Central memory CD8-positive, alpha-beta T cell (primary cell): Measurements from ENCODE around the gene HSPH1.
"Not testable (repeated sequence)": the region's sequence is repeated elsewhere in the genome, so short reads cannot be mapped to it uniquely, and the experiment has no call there.

Experiments used
- ATAC-seq: fragments of 150-1000 bp; cut with Tn5 transposase; replicated peaks from 2 replicates; pipeline ENCODE4 v1.10.0; 2022; ENCODE audit warnings: mild to moderate bottlenecking, moderate FRiP score, moderate number of reproducible peaks; ENCODE audit not compliant: poor library complexity, severe bottlenecking; ENCODE audit errors: extremely low read depth
- DNase-seq, 2 donors: peaks; one replicate each; pipeline ENCODE4 v3.0.0; 2021; ENCODE audit warnings: low spot score in 2 of 2
- H3K27ac Mint-ChIP-seq: one replicate; pipeline ENCODE4 v1.8.0; 2022; ENCODE audit warnings: low read depth, mild to moderate bottlenecking, moderate library complexity, mixed read lengths
- H3K27me3 Mint-ChIP-seq: one replicate; pipeline ENCODE4 v1.8.0; 2022; ENCODE audit warnings: mixed read lengths
- H3K36me3 Mint-ChIP-seq: one replicate; pipeline ENCODE4 v1.8.0; 2022; ENCODE audit warnings: mild to moderate bottlenecking, moderate library complexity, mixed read lengths; ENCODE audit not compliant: insufficient read depth
- H3K4me1 Mint-ChIP-seq: one replicate; pipeline ENCODE4 v1.8.0; 2022; ENCODE audit warnings: mixed read lengths
- H3K4me3 Mint-ChIP-seq: one replicate; pipeline ENCODE4 v1.8.0; 2022; ENCODE audit warnings: mild to moderate bottlenecking, moderate library complexity, mixed read lengths
- H3K9me3 Mint-ChIP-seq: one replicate; pipeline ENCODE4 v1.8.0; 2022; ENCODE audit warnings: mixed read lengths

Gene HSPH1

GRCh38 chr13:31196992-31197391 lies 35.3 kb upstream of the HSPH1 start:
- peaks cover 7% of the 10 kb centered on the region for H3K27me3 Mint-ChIP-seq

GRCh38 chr13:31195616-31196015 lies 33.9 kb upstream of the HSPH1 start:
- Mint-ChIP-seq H3K27me3 (peaks cover 11% of the 10 kb centered on the region), H3K4me3 (no peak overlapping the region), H3K9me3 (no peaks in the 10 kb centered on the region), H3K27ac (no peak overlapping the region), H3K36me3 (peaks cover 5% of the 10 kb centered on the region), H3K4me1 (no peaks in the 10 kb centered on the region)
- DNase-seq (no peak), ATAC-seq (no peak)

More at GRCh38 chr13:31196992-31197391, 35.3 kb upstream of the HSPH1 start:
- no peaks in the 10 kb centered on the region for H3K9me3 Mint-ChIP-seq
- no peak overlapping the region for H3K27ac Mint-ChIP-seq
- H3K4me1 Mint-ChIP-seq: peaks cover 7% of the 10 kb centered on the region
- no peak for DNase-seq
- H3K36me3 Mint-ChIP-seq: peaks cover 7% of the 10 kb centered on the region
- no peak overlapping the region for H3K4me3 Mint-ChIP-seq
- ATAC-seq: no peak

- Mint-ChIP-seq H3K27me3 (peaks cover 27% of the 10 kb centered on the region), H3K9me3 (no peaks in the 10 kb centered on the region), H3K4me3 (no peak overlapping the region), H3K27ac (no peak overlapping the region), H3K4me1 (no peaks in the 10 kb centered on the region), H3K36me3 (no peaks in the 10 kb centered on the region)
- ATAC-seq (no peak), DNase-seq (no peak)
These were observed 30.6 kb upstream of the HSPH1 start for GRCh38 chr13:31192306-31192705.

- no peak overlapping the region for H3K4me3 Mint-ChIP-seq
- ATAC-seq: no peak
- no peak overlapping the region for H3K27ac Mint-ChIP-seq
- DNase-seq: no peak
- no peaks in the 10 kb centered on the region for H3K9me3 Mint-ChIP-seq
- H3K36me3 Mint-ChIP-seq: no peaks in the 10 kb centered on the region
- H3K4me1 Mint-ChIP-seq: no peaks in the 10 kb centered on the region
- peaks cover 27% of the 10 kb centered on the region for H3K27me3 Mint-ChIP-seq
These were observed 30.0 kb upstream of the HSPH1 start for GRCh38 chr13:31191748-31192147.

DNA sequence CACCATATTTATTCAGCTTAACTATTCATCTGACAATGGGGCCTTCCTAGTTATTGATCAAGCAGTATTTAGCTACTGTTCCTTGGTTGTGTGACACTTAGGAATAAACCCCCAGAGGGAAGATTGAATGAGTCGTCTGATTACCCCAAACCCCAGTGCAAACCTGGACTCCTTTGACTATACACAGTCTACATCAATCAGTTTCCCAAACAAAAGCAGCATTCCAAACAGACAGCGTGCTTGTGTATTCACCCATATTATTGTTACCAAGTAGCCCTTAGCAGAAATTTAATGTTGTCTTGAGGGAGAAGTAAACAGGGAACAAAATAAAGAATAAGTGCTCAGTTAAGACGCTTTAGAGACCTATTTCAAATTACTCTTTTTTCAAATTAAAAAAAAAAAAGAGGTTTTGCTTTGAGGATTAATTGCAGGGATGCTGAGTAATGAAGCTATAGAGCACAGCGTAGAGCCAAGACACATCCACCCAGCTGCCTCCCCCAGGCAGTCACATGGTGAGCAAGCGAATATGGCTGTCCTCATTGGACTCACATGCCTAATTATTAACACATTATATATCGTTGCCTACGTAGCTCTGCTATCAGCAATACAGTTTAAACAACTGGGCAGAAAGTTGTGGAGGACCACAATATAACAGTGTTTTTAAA lies 23.4 kb upstream of the HSPH1 start:
- no peak for DNase-seq
- no peak for ATAC-seq
- Mint-ChIP-seq H3K4me1 (no peaks in the 10 kb centered on the region), H3K27ac (no peak overlapping the region), H3K36me3 (no peaks in the 10 kb centered on the region), H3K4me3 (no peak overlapping the region), H3K27me3 (peaks cover 28% of the 10 kb centered on the region), H3K9me3 (no peaks in the 10 kb centered on the region)

GRCh38 chr13:31184451-31184850 lies 22.7 kb upstream of the HSPH1 start:
- H3K27me3 Mint-ChIP-seq: peaks cover 22% of the 10 kb centered on the region
- no peak overlapping the region for H3K27ac Mint-ChIP-seq
- DNase-seq (no peak), ATAC-seq (no peak)
- no peaks in the 10 kb centered on the region for H3K9me3 Mint-ChIP-seq
- H3K4me3 Mint-ChIP-seq: no peak overlapping the region
- no peaks in the 10 kb centered on the region for H3K36me3 Mint-ChIP-seq
- H3K4me1 Mint-ChIP-seq: no peaks in the 10 kb centered on the region

DNA sequence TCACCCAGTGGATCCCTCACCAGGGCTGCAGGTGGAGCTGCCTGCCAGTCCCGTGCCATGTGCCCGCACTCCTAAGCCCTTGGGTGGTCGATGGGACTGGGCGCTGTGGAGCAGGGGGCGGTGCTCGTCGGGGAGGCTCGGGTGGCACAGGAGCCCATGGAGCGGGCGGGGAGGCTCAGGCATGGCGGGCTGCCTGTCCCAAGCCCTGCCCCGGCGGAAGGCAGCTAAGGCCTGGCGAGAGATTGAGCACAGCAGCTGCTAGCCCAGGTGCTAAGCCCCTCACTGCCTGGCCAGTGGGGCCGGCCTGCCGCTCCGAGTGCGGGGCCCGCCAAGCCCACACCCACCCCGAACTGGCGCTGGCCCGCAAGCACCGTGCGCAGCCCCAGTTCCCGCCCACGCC lies 21.3 kb upstream of the HSPH1 start:
- Mint-ChIP-seq H3K27me3 (peaks cover 17% of the 10 kb centered on the region), H3K27ac (no peak overlapping the region)
- no peak for ATAC-seq

DNA sequence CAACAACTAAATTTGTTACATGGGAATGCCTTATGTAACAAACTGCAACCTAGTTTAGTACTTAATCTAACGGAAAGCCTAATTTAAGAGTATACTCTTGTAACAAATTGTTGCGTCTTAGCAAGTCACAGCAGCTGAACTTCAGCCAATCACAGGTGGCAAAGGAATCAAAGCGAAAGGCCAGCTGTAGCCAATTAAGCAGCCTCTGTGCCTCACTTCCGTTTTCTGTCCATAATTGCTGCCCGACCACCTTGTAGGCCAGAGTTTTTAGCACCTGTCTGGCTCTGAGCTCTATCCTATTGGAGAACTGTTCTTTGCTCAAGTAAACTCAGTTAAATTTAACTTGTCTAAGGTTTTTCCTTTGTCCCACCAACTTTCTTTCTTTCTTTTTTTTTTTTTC lies 18.1 kb upstream of the HSPH1 start:
- H3K36me3 Mint-ChIP-seq: no peaks in the 10 kb centered on the region
- no peaks in the 10 kb centered on the region for H3K4me1 Mint-ChIP-seq
- H3K9me3 Mint-ChIP-seq: peaks cover 4% of the 10 kb centered on the region
- no peak overlapping the region for H3K27ac Mint-ChIP-seq
- no peak overlapping the region for H3K4me3 Mint-ChIP-seq
- no peak for DNase-seq
- H3K27me3 Mint-ChIP-seq: peaks cover 8% of the 10 kb centered on the region
- no peak for ATAC-seq

More for the DNA sequence above, 21.3 kb upstream of the HSPH1 start:
- H3K36me3 Mint-ChIP-seq: no peaks in the 10 kb centered on the region
- no peak overlapping the region for H3K4me3 Mint-ChIP-seq
- no peaks in the 10 kb centered on the region for H3K4me1 Mint-ChIP-seq
- H3K9me3 Mint-ChIP-seq: no peaks in the 10 kb centered on the region
- DNase-seq: no peak

DNA sequence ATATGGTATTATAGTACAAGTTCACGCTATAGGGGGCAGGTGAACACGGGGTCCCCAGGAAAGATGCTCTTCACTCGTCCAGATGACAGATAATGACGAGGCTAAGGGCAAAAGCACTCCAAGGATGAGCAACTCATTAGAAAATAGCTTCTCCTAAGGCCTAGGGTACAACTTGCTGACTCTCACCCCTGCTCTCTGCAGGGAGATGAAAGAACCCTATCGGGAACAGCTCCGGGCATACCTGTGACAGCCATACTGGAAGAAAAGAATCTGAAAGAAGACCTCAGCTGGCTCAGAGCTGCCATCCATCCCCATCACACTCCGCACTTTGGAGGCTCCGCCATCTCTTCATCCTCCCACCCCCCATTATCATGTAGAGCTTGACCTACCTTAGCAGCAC lies 17.5 kb upstream of the HSPH1 start:
- H3K9me3 Mint-ChIP-seq: peaks cover 4% of the 10 kb centered on the region
- no peak overlapping the region for H3K27ac Mint-ChIP-seq
- H3K4me3 Mint-ChIP-seq: no peak overlapping the region
- H3K36me3 Mint-ChIP-seq: no peaks in the 10 kb centered on the region
- DNase-seq (no peak), ATAC-seq (no peak)
- no peaks in the 10 kb centered on the region for H3K4me1 Mint-ChIP-seq
- peaks cover 9% of the 10 kb centered on the region for H3K27me3 Mint-ChIP-seq

- peaks cover 22% of the 10 kb centered on the region for H3K27me3 Mint-ChIP-seq
- H3K4me1 Mint-ChIP-seq, H3K27ac Mint-ChIP-seq, DNase-seq, H3K4me3 Mint-ChIP-seq, ATAC-seq, H3K9me3 Mint-ChIP-seq, H3K36me3 Mint-ChIP-seq: not testable (repeated sequence)
These were observed 16.2 kb upstream of the HSPH1 start for GRCh38 chr13:31177813-31178495.

DNA sequence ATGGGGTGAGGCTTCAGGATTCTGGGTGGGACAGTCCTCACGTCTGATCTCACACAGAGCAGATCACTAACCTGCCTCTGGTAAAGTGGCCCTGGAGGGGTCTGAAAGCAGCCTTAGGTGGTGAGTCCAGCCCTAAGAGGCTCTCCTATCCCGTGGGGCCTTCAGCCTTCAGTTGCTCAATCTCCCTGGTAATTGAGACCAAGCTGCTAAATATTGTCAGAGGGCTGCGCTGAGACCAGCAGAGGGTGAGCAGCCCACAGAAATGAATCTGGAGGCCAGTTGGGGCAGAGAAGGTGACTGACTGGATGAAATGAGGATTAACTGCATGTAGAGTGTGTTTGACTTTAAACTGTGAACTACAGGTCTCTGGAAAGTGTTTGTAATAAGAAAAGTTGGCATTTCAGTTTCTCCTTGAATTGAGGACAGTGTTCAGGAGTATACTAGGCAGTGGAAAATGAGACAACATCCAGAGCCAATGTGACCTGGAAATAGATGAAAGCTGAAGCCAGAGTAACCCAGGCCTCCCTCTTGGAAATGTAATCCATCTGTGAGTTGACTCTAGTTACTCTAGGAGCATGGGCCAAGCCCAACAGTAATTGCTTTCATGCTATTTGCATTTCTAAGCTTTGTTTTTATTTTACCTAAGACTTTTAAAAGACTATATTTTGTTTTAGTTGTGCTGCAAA lies 14.3 kb upstream of the HSPH1 start:
- no peak overlapping the region for H3K27ac Mint-ChIP-seq
- ATAC-seq (no peak), DNase-seq (no peak)
- H3K9me3 Mint-ChIP-seq: peaks cover 4% of the 10 kb centered on the region
- no peaks in the 10 kb centered on the region for H3K36me3 Mint-ChIP-seq
- peaks cover 27% of the 10 kb centered on the region for H3K27me3 Mint-ChIP-seq
- no peaks in the 10 kb centered on the region for H3K4me1 Mint-ChIP-seq
- H3K4me3 Mint-ChIP-seq: no peak overlapping the region

GRCh38 chr13:31174018-31174417 lies 12.3 kb upstream of the HSPH1 start:
- ATAC-seq: no peak

GRCh38 chr13:31172535-31172934 lies 10.8 kb upstream of the HSPH1 start:
- ATAC-seq (no peak), DNase-seq (no peak)
- Mint-ChIP-seq H3K4me3 (no peak overlapping the region), H3K27me3 (peaks cover 27% of the 10 kb centered on the region), H3K36me3 (no peaks in the 10 kb centered on the region), H3K4me1 (no peaks in the 10 kb centered on the region), H3K27ac (no peak overlapping the region), H3K9me3 (peaks cover 4% of the 10 kb centered on the region)

More at GRCh38 chr13:31174018-31174417, 12.3 kb upstream of the HSPH1 start:
- Mint-ChIP-seq H3K4me3 (no peak overlapping the region), H3K27ac (no peak overlapping the region), H3K27me3 (peaks cover 27% of the 10 kb centered on the region), H3K36me3 (no peaks in the 10 kb centered on the region), H3K4me1 (no peaks in the 10 kb centered on the region), H3K9me3 (peaks cover 4% of the 10 kb centered on the region)
- DNase-seq: no peak
